Fibroblast of lung (primary cell): ENCODE measurements around the gene KIF6. TPM values are rescaled to one million over a fixed set of nuclear protein-coding genes. Genes with fewer than 3 reads are reported as not detected.

Source experiments
- DNase-seq, 2 donors: peaks; one replicate each; pipeline versions ENCODE4 v3.0.0 to v3.0.0-alpha.2; 2010; ENCODE audit warnings: low read depth in 2 of 2
- H2AFZ ChIP-seq: 2 replicates; pipeline ENCODE4 v1.5.1; 2012; ENCODE audit warnings: low read length, control low read depth, inconsistent platforms
- H3K27ac ChIP-seq: 2 replicates; pipeline ENCODE4 v1.5.1; 2011; ENCODE audit warnings: low read length, control low read depth; ENCODE audit not compliant: insufficient read depth
- H3K27me3 ChIP-seq: 2 replicates; pipeline ENCODE4 v1.5.1; 2011; ENCODE audit warnings: mild to moderate bottlenecking, low read length; ENCODE audit not compliant: control insufficient read depth, insufficient read depth
- H3K36me3 ChIP-seq: 2 replicates; pipeline ENCODE4 v1.5.1; 2011; ENCODE audit warnings: low read length; ENCODE audit not compliant: control insufficient read depth, insufficient read depth
- H3K4me1 ChIP-seq: 2 replicates; pipeline ENCODE4 v1.5.1; 2011; ENCODE audit warnings: low read length; ENCODE audit not compliant: control insufficient read depth, insufficient read depth; ENCODE audit errors: extremely low read depth
- H3K4me2 ChIP-seq: 2 replicates; pipeline ENCODE4 v1.5.1; 2011; ENCODE audit warnings: low read length, control low read depth; ENCODE audit not compliant: insufficient read depth; ENCODE audit errors: extremely low read depth
- H3K4me3 ChIP-seq, 4 experiments: fragments of 200-600 bp in 1 of 4; sonication (generic) in 1 of 4; replicated peaks in 1 of 4; 2 replicates each; pipeline ENCODE4 v1.5.1; 2011 to 2016; ENCODE audit warnings: low read length in 4 of 4, low read depth in 3 of 4, mild to moderate bottlenecking in 3 of 4, control low read depth in 2 of 4, inconsistent platforms in 1 of 4, mixed read lengths in 1 of 4; ENCODE audit not compliant: insufficient read depth in 1 of 4; ENCODE audit errors: control extremely low read depth in 1 of 4
- H3K79me2 ChIP-seq: 2 replicates; pipeline ENCODE4 v1.5.1; 2012; ENCODE audit warnings: mild to moderate bottlenecking, low read length, inconsistent platforms; ENCODE audit not compliant: control insufficient read depth, insufficient read depth
- H3K9ac ChIP-seq: 2 replicates; pipeline ENCODE4 v1.5.1; 2011; ENCODE audit warnings: mild to moderate bottlenecking, low read length, control low read depth; ENCODE audit not compliant: insufficient read depth
- H3K9me3 ChIP-seq: 2 replicates; pipeline ENCODE4 v1.5.1; 2012; ENCODE audit warnings: low read depth, low read length; ENCODE audit not compliant: control insufficient read depth, insufficient read depth
- H4K20me1 ChIP-seq: 2 replicates; pipeline ENCODE4 v1.5.1; 2011; ENCODE audit warnings: low read length; ENCODE audit not compliant: control insufficient read depth, insufficient read depth; ENCODE audit errors: extremely low read depth
- EZH2 ChIP-seq: IDR thresholded peaks from 2 replicates; pipeline ENCODE4 v1.5.1; 2012; ENCODE audit warnings: low read length, control low read depth, mild to moderate bottlenecking; ENCODE audit errors: missing control alignments
- polyA plus RNA-seq, 2 donors: library from polyadenylated mRNA; depleted of rRNA in 1 of 2; stranded (reverse) in 1 of 2; unstranded in 1 of 2; fragments of >200 nt; gene quantifications; 2 replicates each; pipeline ENCODE4 v1.2.1, GENCODE V29; 2011 to 2012; ENCODE audit warnings: missing spikeins in 1 of 2
- total RNA-seq: library from RNA; depleted of rRNA; stranded (reverse); fragments of >200 nt; gene quantifications from 2 replicates; pipeline ENCODE4 v1.2.1, GENCODE V29; 2014
- TF ChIP-seq, protein P1 (sequence below), 2 donors: IDR thresholded peaks in 1 of 2; conservative IDR thresholded peaks in 1 of 2; 1 replicate in 1 of 2; 2 replicates in 1 of 2; pipeline ENCODE4 v1.5.1; 2011 to 2012; ENCODE audit warnings: low read length in 2 of 2, control low read depth in 1 of 2, inconsistent platforms in 1 of 2, low read depth in 1 of 2, mild to moderate bottlenecking in 1 of 2

The KIF6 gene
- total and polyA plus RNA-seq, 2 donors (not counting 1 experiment from before 2014, with no cell fraction given): 0.24 to 0.83 TPM

DNA sequence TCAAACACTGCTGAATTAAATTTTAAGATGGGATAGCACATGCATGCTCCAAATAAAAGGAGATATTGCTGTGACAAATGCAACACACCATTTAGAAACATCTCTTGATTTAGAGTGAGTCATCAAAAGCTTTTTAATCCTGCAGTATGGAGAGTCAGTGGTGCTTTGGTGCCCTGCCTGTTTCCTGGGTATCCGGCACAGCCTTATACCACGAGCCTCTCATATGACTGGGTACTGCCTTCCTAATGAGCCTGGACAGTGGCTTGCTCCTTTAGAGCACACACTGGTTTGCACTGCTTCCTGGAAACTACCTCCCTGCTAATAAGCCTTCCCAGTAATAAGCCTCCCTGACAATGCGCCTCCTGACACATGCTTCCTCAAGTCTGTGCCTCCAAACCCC is 337.4 kb downstream of the KIF6 start:
- Histone ChIP-seq H3K4me3 (no peak overlapping the region), H3K9ac (no peak overlapping the region), H4K20me1 (no peaks in the 10 kb centered on the region), H3K4me2 (no peak overlapping the region), H3K79me2 (no peaks in the 10 kb centered on the region), H3K27me3 (no peaks in the 10 kb centered on the region), H3K4me1 (no peaks in the 10 kb centered on the region), H3K36me3 (no peaks in the 10 kb centered on the region), H3K27ac (no peak overlapping the region), H2AFZ (no peak overlapping the region), H3K9me3 (no peaks in the 10 kb centered on the region)
- TF ChIP-seq, protein P1, sequence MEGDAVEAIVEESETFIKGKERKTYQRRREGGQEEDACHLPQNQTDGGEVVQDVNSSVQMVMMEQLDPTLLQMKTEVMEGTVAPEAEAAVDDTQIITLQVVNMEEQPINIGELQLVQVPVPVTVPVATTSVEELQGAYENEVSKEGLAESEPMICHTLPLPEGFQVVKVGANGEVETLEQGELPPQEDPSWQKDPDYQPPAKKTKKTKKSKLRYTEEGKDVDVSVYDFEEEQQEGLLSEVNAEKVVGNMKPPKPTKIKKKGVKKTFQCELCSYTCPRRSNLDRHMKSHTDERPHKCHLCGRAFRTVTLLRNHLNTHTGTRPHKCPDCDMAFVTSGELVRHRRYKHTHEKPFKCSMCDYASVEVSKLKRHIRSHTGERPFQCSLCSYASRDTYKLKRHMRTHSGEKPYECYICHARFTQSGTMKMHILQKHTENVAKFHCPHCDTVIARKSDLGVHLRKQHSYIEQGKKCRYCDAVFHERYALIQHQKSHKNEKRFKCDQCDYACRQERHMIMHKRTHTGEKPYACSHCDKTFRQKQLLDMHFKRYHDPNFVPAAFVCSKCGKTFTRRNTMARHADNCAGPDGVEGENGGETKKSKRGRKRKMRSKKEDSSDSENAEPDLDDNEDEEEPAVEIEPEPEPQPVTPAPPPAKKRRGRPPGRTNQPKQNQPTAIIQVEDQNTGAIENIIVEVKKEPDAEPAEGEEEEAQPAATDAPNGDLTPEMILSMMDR (conservative IDR thresholded peaks at IDR 0.05 in 1 of 2, IDR thresholded peaks at IDR 0.05 in 1 of 2; ENCODE audit: low read depth in 1 of 2, low read length in 2 of 2): no peak
- TF ChIP-seq EZH2: no peak
- DNase-seq: no peak

DNA sequence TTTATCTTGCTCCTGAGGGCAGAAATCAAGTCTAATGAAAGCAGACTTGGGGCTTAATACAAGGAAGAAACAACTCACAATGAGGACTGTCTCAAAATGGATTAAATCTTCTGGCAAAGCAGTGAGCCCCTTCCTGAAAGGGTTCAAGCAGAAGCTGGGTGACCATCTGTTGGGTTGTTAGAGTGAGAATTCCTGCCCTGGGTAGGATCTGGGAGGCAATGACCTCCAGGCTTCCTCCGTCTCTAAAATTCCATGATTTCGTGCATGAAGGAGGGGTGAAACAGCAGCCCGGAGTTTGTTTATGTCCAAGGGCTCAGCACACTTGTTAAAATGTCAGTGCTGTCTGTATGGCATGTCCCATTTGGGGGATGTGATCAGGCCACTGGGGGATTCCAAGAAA is 338.7 kb downstream of the KIF6 start:
- no peaks in the 10 kb centered on the region for H3K79me2 ChIP-seq
- no peak overlapping the region for H3K9ac ChIP-seq
- H3K4me3 ChIP-seq: no peak overlapping the region
- no peaks in the 10 kb centered on the region for H3K9me3 ChIP-seq
- H3K36me3 ChIP-seq: no peaks in the 10 kb centered on the region
- TF ChIP-seq, protein P1 (conservative IDR thresholded peaks at IDR 0.05 in 1 of 2, IDR thresholded peaks at IDR 0.05 in 1 of 2; ENCODE audit: low read depth in 1 of 2, low read length in 2 of 2): no peak
- TF ChIP-seq EZH2: no peak
- no peak overlapping the region for H3K27ac ChIP-seq
- H3K4me1 ChIP-seq: no peaks in the 10 kb centered on the region
- no peaks in the 10 kb centered on the region for H4K20me1 ChIP-seq
- no peak overlapping the region for H2AFZ ChIP-seq
- H3K27me3 ChIP-seq: no peaks in the 10 kb centered on the region
- no peak for DNase-seq
- no peak overlapping the region for H3K4me2 ChIP-seq

DNA sequence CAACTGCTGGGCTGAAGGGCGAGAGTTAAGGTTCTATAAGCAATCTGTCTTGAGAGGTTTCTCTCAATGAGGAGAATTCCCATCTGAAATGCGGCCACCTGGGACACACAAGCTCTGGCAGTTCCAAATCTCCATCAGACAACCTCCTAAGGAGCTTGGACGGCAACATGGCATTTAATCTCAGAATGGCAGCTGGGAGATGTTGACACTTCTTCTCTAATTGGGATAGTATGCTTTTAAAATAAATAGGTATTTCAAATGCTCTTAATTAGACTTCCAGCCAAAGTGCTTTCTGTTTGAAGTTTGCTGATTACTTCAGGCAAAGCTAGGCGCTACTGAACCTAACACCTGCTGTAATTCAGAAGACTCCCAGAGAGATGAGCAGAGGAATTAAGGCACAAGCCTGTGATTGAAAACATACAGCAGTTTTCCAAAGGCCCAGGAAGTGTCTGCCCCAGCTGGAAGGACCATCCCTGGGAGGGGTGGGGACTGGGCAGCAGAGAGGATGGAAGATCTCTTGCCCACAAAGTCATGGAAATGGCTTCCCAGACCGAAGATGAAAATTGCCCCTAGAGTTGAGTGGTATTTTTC is 343.6 kb downstream of the KIF6 start:
- Histone ChIP-seq H3K79me2 (no peaks in the 10 kb centered on the region), H3K4me3 (no peak overlapping the region), H3K4me1 (no peaks in the 10 kb centered on the region), H3K36me3 (no peaks in the 10 kb centered on the region), H3K27ac (no peak overlapping the region), H4K20me1 (peaks cover 3% of the 10 kb centered on the region), H3K9ac (no peak overlapping the region), H3K4me2 (no peak overlapping the region), H3K27me3 (no peaks in the 10 kb centered on the region), H3K9me3 (no peaks in the 10 kb centered on the region), H2AFZ (no peak overlapping the region)
- no peak for DNase-seq
- TF ChIP-seq, protein P1 (conservative IDR thresholded peaks at IDR 0.05 in 1 of 2, IDR thresholded peaks at IDR 0.05 in 1 of 2; ENCODE audit: low read depth in 1 of 2, low read length in 2 of 2): no peak
- TF ChIP-seq EZH2: no peak
